ENCODE results near the gene DDO. TPM values are rescaled to one million over a fixed set of nuclear protein-coding genes. Genes with fewer than 3 reads are reported as not detected.
"Not testable (repeated sequence)": the region's sequence is repeated elsewhere in the genome, so short reads cannot be mapped to it uniquely, and the experiment has no call there.

The DDO gene
- total and polyA plus RNA-seq, 2 experiments from 2014 or later, result 0.10 TPM; not detected in 1

GRCh38 chr6:110350593-110350992, 64.8 kb downstream of the DDO start:
- not testable (repeated sequence) for H3K36me3 ChIP-seq (ENCODE audit: insufficient read depth); H3K4me2 ChIP-seq; H4K20me1 ChIP-seq (replicated peaks; ENCODE audit: insufficient read depth); H3K4me3 Mint-ChIP-seq; H3K27ac ChIP-seq (ENCODE audit: low read depth); H3F3A ChIP-seq (replicated peaks; ENCODE audit: low read depth); H3K27ac Mint-ChIP-seq; ATAC-seq; H3K9me2 ChIP-seq (ENCODE audit: insufficient read depth); DNase-seq (ENCODE audit: low spot score); H2AFZ ChIP-seq; H3K36me3 Mint-ChIP-seq (ENCODE audit: low read depth); H3K79me2 ChIP-seq (replicated peaks; ENCODE audit: insufficient read depth); H3K4me3 ChIP-seq; H3K9me3 Mint-ChIP-seq; H3K27me3 Mint-ChIP-seq (ENCODE audit: insufficient read depth, low read depth, poor library complexity); H3K27me3 ChIP-seq (ENCODE audit: insufficient read depth)
- H3K4me1 ChIP-seq (ENCODE audit: insufficient read depth), result peaks cover 33% of the 10 kb centered on the region
- H3K4me1 Mint-ChIP-seq, result peaks cover 35% of the 10 kb centered on the region

GRCh38 chr6:110348961-110349690, 66.2 kb downstream of the DDO start:
- H3K36me3 Mint-ChIP-seq (ENCODE audit: low read depth), result no peaks in the 10 kb centered on the region
- H3K27me3 Mint-ChIP-seq (ENCODE audit: insufficient read depth, low read depth, poor library complexity), result no peaks in the 10 kb centered on the region
- no peaks in the 10 kb centered on the region for H3K9me2 ChIP-seq (ENCODE audit: insufficient read depth)
- peaks cover 23% of the 10 kb centered on the region for H3K4me1 ChIP-seq (ENCODE audit: insufficient read depth)
- H3F3A ChIP-seq (replicated peaks; ENCODE audit: low read depth), result no peaks in the 10 kb centered on the region
- no peak overlapping the region for H3K4me3 Mint-ChIP-seq
- H3K27me3 ChIP-seq (ENCODE audit: insufficient read depth), result no peaks in the 10 kb centered on the region
- H3K27ac Mint-ChIP-seq, result no peak overlapping the region
- H3K27ac ChIP-seq (ENCODE audit: low read depth), result no peak overlapping the region
- DNase-seq (ENCODE audit: low spot score), result no peak
- H3K4me1 Mint-ChIP-seq, result peaks cover 22% of the 10 kb centered on the region
- no peak overlapping the region for H3K4me2 ChIP-seq
- H2AFZ ChIP-seq, result 0 out of 2 replicates have a peak overlapping the region, but pooled peaks have one; percentile 28
- H3K36me3 ChIP-seq (ENCODE audit: insufficient read depth), result no peaks in the 10 kb centered on the region
- H3K4me3 ChIP-seq, result no peak overlapping the region
- no peaks in the 10 kb centered on the region for H3K9me3 Mint-ChIP-seq
- no peak for ATAC-seq
- H3K79me2 ChIP-seq (replicated peaks; ENCODE audit: insufficient read depth), result no peaks in the 10 kb centered on the region
- no peaks in the 10 kb centered on the region for H4K20me1 ChIP-seq (replicated peaks; ENCODE audit: insufficient read depth)
- TF ChIP-seq STAT1 (IDR thresholded peaks at IDR 0.05; ENCODE audit: unreplicated experiment), result no peak
- no peak for TF ChIP-seq CREB1 (CRISPR knock-in tag; IDR thresholded peaks at IDR 0.05; ENCODE audit: low read depth)
- no peak for TF ChIP-seq CTCF (conservative IDR thresholded peaks at IDR 0.05; ENCODE audit: low read depth in 2 of 2)
- TF ChIP-seq ZNF114 (CRISPR knock-in tag; IDR thresholded peaks at IDR 0.05), result no peak
- TF ChIP-seq NANOG (IDR thresholded peaks at IDR 0.05; ENCODE audit: borderline replicate concordance), result no peak
- TF ChIP-seq JUNB (IDR thresholded peaks at IDR 0.05; ENCODE audit: unreplicated experiment), result no peak
- TF ChIP-seq EZH2phosphoT487 (IDR thresholded peaks at IDR 0.05; ENCODE audit: unreplicated experiment), result no peak
- no peak for TF ChIP-seq ZNF462 (CRISPR knock-in tag; IDR thresholded peaks at IDR 0.05)
- no peak for TF ChIP-seq EZH2 (IDR thresholded peaks at IDR 0.05; ENCODE audit: low read depth, unreplicated experiment)
- no peak for TF ChIP-seq REST (IDR thresholded peaks at IDR 0.05; ENCODE audit: unreplicated experiment)
